Measurements from ENCODE around the gene SGCA. TPM values are rescaled to one million over a fixed set of nuclear protein-coding genes. Genes with fewer than 3 reads are reported as not detected.

The SGCA gene
- total RNA-seq, 4 donors from 2014 or later: 58.1 to 145 (median 93.4) TPM

- Histone ChIP-seq H3K27ac (peak overlapping the region; percentile 58 to 88 (median 86)), H3K36me3 (peaks cover 0 to 31% of the 10 kb centered on the region in 2 donors), H3K27me3 (no peaks in the 10 kb centered on the region), H3K4me3 (no peak overlapping the region), H3K4me1 (peaks cover 0 to 81% (median 43%) of the 10 kb centered on the region in 3 donors), H3K9me3 (no peaks in the 10 kb centered on the region)
- no peak for TF ChIP-seq EP300 (IDR thresholded peaks at IDR 0.05)
- peak; percentile 49 for TF ChIP-seq POLR2AphosphoS5 (IDR thresholded peaks at IDR 0.05)
- 18 to 22% methylated on average over 3 to 4 of the region's 10 CpGs for WGBS, 2 donors (ENCODE audit: low coverage in 1 of 2)
- ATAC-seq: peak; percentile 43
Measured at GRCh38 chr17:50173335-50173941, 7.6 kb downstream of the SGCA start.

- no peak for TF ChIP-seq EP300 (IDR thresholded peaks at IDR 0.05)
- no peak for TF ChIP-seq POLR2AphosphoS5 (IDR thresholded peaks at IDR 0.05)
- TF ChIP-seq POLR2A (IDR thresholded peaks at IDR 0.05): no peak
- no peak for TF ChIP-seq CTCF (IDR thresholded peaks at IDR 0.05)
- peaks cover 0 to 31% of the 10 kb centered on the region in 2 donors for H3K36me3 ChIP-seq
- 67 to 100% methylated on average over 3 of the region's 6 CpGs for WGBS, 2 donors (ENCODE audit: low coverage in 1 of 2)
- no peaks in the 10 kb centered on the region for H3K27me3 ChIP-seq
- H3K4me3 ChIP-seq: no peak overlapping the region
- peak overlapping the region in 3 of 4 donors; percentile 86 to 88 (median 87) for H3K27ac ChIP-seq
- no peak for ATAC-seq
- peaks cover 0 to 78% (median 39%) of the 10 kb centered on the region in 3 donors for H3K4me1 ChIP-seq
- no peaks in the 10 kb centered on the region for H3K9me3 ChIP-seq
Measured at GRCh38 chr17:50174444-50174843, 8.6 kb downstream of the SGCA start.

DNA sequence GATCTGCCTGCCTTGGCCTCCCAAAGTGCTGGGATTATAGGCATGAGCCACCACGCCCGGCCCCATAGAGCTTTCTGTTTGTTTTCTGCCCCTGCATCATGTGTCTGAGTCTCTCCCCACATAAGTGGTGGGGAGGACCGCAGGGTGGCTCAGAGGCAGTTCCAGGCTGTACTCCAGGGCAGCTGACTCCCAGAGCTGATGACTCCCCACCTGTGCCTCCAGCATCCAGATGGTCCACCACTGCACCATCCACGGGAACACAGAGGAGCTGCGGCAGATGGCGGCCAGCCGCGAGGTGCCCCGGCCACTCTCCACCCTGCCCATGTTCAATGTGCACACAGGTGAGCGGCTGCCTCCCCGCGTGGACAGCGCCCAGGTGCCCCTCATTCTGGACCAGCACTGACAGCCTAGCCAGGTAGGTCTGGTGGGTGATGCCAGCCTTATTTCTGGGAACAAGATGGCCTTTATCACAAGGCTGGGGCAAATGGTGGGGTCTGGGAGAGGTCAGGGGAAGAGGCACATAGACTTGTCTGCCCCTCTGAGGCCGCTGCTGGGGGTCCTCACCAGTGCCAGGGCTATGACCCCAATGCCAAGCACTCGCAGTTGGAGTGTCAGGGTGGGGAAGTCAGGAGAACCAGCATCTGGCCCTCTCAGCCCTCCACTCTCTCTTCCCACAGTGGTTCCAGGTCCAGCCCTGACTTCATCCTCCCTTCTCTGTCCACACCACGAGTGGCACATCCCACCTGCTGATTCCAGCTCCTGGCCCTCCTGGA lies 9.4 kb downstream of the SGCA start:
- Histone ChIP-seq H3K4me3 (no peak overlapping the region), H3K9me3 (no peaks in the 10 kb centered on the region), H3K27ac (peak overlapping the region; percentile 61 to 87 (median 86)), H3K4me1 (peaks cover 0 to 70% (median 38%) of the 10 kb centered on the region in 3 donors), H3K36me3 (peaks cover 0 to 26% of the 10 kb centered on the region in 2 donors), H3K27me3 (no peaks in the 10 kb centered on the region)
- no peak for ATAC-seq
- WGBS, 2 donors (ENCODE audit: low coverage in 1 of 2): 20% methylated on average over 1 of the region's 16 CpGs; no CpG with 5 or more reads in 1 of the 2 donors
- no peak for TF ChIP-seq CTCF (IDR thresholded peaks at IDR 0.05)
- TF ChIP-seq EP300 (IDR thresholded peaks at IDR 0.05): no peak
- no peak for TF ChIP-seq POLR2AphosphoS5 (IDR thresholded peaks at IDR 0.05)
- TF ChIP-seq POLR2A (IDR thresholded peaks at IDR 0.05): no peak

- Histone ChIP-seq H3K4me1 (peaks cover 0 to 74% (median 38%) of the 10 kb centered on the region in 3 donors), H3K9me3 (no peaks in the 10 kb centered on the region), H3K27ac (peak overlapping the region; percentile 61 to 87 (median 86)), H3K4me3 (no peak overlapping the region), H3K36me3 (peaks cover 0 to 10% of the 10 kb centered on the region in 2 donors), H3K27me3 (no peaks in the 10 kb centered on the region)
- peak in 2 of 4 experiments; percentile 19 to 20 for TF ChIP-seq CTCF (IDR thresholded peaks at IDR 0.05)
- no peak for TF ChIP-seq POLR2A (IDR thresholded peaks at IDR 0.05)
- 62 to 92% methylated on average over 4 to 6 of the region's 20 CpGs for WGBS, 2 donors (ENCODE audit: low coverage in 1 of 2)
- no peak for ATAC-seq
Measured at GRCh38 chr17:50176559-50177357, 11.0 kb downstream of the SGCA start.

- TF ChIP-seq EP300 (IDR thresholded peaks at IDR 0.05): no peak
- no peak for TF ChIP-seq CTCF (IDR thresholded peaks at IDR 0.05)
- TF ChIP-seq POLR2A (IDR thresholded peaks at IDR 0.05): no peak
- TF ChIP-seq POLR2AphosphoS5 (IDR thresholded peaks at IDR 0.05): no peak
- Histone ChIP-seq H3K36me3 (peaks cover 0 to 4% of the 10 kb centered on the region in 2 donors), H3K27ac (peak overlapping the region; percentile 64 to 87 (median 86)), H3K4me3 (peak overlapping the region in 1 of 2 donors; percentile 6), H3K27me3 (no peaks in the 10 kb centered on the region), H3K9me3 (no peaks in the 10 kb centered on the region), H3K4me1 (peaks cover 0 to 73% (median 38%) of the 10 kb centered on the region in 3 donors)
- 43% methylated on average over 5 of the region's 10 CpGs; no CpG with 5 or more reads in 1 of the 2 donors for WGBS, 2 donors (ENCODE audit: low coverage in 1 of 2)
- no peak for ATAC-seq
Measured at GRCh38 chr17:50177476-50177875, 11.7 kb downstream of the SGCA start.
